Measurements from ENCODE around the gene NOS3. TPM values are rescaled to one million over a fixed set of nuclear protein-coding genes. Genes with fewer than 3 reads are reported as not detected.
"Not testable (repeated sequence)": the region's sequence is repeated elsewhere in the genome, so short reads cannot be mapped to it uniquely, and the experiment has no call there.

The NOS3 gene
- polyA plus RNA-seq, 1 donor from 2014 or later, result not detected

DNA sequence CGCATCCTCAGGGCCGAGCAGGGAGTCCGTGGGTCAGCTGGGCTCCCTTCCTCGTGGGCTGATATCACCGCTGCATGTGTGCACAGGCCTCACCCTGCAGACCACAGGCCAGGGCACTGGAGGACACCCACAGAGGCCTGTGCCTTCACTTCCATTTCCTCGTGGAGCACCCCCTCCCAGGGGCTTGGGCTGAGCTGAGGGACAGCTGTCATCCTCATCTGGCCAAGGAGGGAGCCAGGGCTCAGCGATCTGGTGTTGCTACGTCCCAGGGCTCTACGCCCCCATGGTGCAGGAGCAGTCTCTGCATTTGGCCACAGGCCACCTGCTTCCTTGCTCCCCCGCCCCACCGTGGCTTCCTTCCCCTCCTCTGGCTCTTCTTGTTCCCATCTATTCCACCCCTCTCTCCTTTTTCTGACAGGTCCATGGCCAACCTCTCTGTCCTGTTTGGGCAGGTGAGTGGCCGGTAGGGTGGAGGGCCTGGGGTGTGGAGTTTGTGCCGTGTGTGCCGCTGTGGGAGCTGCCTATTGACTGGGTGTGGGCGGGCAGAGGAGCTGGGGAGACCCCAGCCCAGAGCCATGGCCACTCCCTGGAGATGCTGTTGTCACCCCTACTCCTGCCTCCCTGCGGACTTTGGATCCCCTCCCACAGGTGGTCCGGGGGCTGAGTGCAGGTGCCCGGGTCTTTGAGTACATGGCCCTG lies 49.2 kb downstream of the NOS3 start:
- Histone ChIP-seq H3K9me2 (ENCODE audit: insufficient read depth, low read length) (no peaks in the 10 kb centered on the region), H3K4me2 (ENCODE audit: low read length) (no peak overlapping the region), H3K27ac (ENCODE audit: low read length) (no peak overlapping the region), H3K79me2 (replicated peaks; ENCODE audit: insufficient read depth, low read length) (no peaks in the 10 kb centered on the region), H2AFZ (ENCODE audit: low read depth, low read length) (no peak overlapping the region), H3K27me3 (ENCODE audit: insufficient read depth, low read depth, low read length) (no peaks in the 10 kb centered on the region), H3K4me3 (ENCODE audit: low read length) (no peak overlapping the region), H3F3A (ENCODE audit: insufficient read depth, low read length, poor library complexity, severe bottlenecking) (no peaks in the 10 kb centered on the region), H3K9ac (ENCODE audit: low read length) (no peak overlapping the region), H3K36me3 (ENCODE audit: insufficient read depth, low read length) (no peaks in the 10 kb centered on the region), H4K20me1 (ENCODE audit: insufficient read depth) (no peaks in the 10 kb centered on the region), H3K9me3 (ENCODE audit: low read length) (no peaks in the 10 kb centered on the region)
- TF ChIP-seq EP300 (conservative IDR thresholded peaks at IDR 0.05; ENCODE audit: poor library complexity, severe bottlenecking), result no peak
- no peak for TF ChIP-seq SMC3 (conservative IDR thresholded peaks at IDR 0.05; ENCODE audit: poor library complexity)
- TF ChIP-seq RAD21 (conservative IDR thresholded peaks at IDR 0.05), result no peak
- no peak for TF ChIP-seq POLR2AphosphoS5 (IDR thresholded peaks at IDR 0.05)
- TF ChIP-seq EZH2 (IDR thresholded peaks at IDR 0.05; ENCODE audit: borderline replicate concordance, insufficient read depth, low read length, poor library complexity, severe bottlenecking), result no peak
- no peak for TF ChIP-seq MXI1 (conservative IDR thresholded peaks at IDR 0.05; ENCODE audit: poor library complexity, severe bottlenecking)
- no peak for TF ChIP-seq TAF1 (IDR thresholded peaks at IDR 0.05; ENCODE audit: low read depth)
- no peak for TF ChIP-seq REST (IDR thresholded peaks at IDR 0.05; ENCODE audit: borderline replicate concordance)

- Histone ChIP-seq H3K9me2 (ENCODE audit: insufficient read depth, low read length) (no peaks in the 10 kb centered on the region), H3K36me3 (ENCODE audit: insufficient read depth, low read length) (no peaks in the 10 kb centered on the region), H3K79me2 (replicated peaks; ENCODE audit: insufficient read depth, low read length) (no peaks in the 10 kb centered on the region), H3K27me3 (ENCODE audit: insufficient read depth, low read depth, low read length) (no peaks in the 10 kb centered on the region), H3F3A (ENCODE audit: insufficient read depth, low read length, poor library complexity, severe bottlenecking) (no peaks in the 10 kb centered on the region), H4K20me1 (ENCODE audit: insufficient read depth) (no peaks in the 10 kb centered on the region), H2AFZ (ENCODE audit: low read depth, low read length) (no peak overlapping the region), H3K4me2 (ENCODE audit: low read length) (no peak overlapping the region), H3K27ac (ENCODE audit: low read length) (no peak overlapping the region), H3K9me3 (ENCODE audit: low read length) (no peaks in the 10 kb centered on the region), H3K4me3 (ENCODE audit: low read length) (no peak overlapping the region), H3K9ac (ENCODE audit: low read length) (no peak overlapping the region)
- TF ChIP-seq REST (IDR thresholded peaks at IDR 0.05; ENCODE audit: borderline replicate concordance), result no peak
- TF ChIP-seq, protein P1, sequence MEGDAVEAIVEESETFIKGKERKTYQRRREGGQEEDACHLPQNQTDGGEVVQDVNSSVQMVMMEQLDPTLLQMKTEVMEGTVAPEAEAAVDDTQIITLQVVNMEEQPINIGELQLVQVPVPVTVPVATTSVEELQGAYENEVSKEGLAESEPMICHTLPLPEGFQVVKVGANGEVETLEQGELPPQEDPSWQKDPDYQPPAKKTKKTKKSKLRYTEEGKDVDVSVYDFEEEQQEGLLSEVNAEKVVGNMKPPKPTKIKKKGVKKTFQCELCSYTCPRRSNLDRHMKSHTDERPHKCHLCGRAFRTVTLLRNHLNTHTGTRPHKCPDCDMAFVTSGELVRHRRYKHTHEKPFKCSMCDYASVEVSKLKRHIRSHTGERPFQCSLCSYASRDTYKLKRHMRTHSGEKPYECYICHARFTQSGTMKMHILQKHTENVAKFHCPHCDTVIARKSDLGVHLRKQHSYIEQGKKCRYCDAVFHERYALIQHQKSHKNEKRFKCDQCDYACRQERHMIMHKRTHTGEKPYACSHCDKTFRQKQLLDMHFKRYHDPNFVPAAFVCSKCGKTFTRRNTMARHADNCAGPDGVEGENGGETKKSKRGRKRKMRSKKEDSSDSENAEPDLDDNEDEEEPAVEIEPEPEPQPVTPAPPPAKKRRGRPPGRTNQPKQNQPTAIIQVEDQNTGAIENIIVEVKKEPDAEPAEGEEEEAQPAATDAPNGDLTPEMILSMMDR (IDR thresholded peaks at IDR 0.05; ENCODE audit: poor library complexity, severe bottlenecking), result no peak
Observed at GRCh38 chr7:151040616-151041375, 50.0 kb downstream of the NOS3 start.

DNA sequence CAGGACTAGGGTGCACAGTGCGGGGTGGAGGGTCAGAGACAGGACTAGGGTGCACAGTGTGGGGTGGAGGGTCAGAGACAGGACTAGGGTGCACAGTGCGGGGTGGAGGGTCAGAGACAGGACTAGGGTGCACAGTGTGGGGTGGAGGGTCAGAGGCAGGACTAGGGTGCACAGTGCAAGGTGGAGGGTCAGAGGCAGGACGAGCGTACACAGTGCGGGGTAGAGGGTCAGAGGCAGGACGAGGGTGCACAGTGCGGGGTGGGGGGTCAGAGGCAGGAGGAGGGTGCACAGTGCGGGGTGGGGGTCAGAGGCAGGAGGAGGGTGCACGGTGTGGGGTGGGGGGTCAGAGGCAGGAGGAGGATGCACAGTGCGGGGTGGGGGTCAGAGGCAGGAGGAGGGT lies 52.6 kb downstream of the NOS3 start:
- not testable (repeated sequence) for H4K20me1 ChIP-seq (ENCODE audit: insufficient read depth); H3K9me3 ChIP-seq (ENCODE audit: low read length); H3K36me3 ChIP-seq (ENCODE audit: insufficient read depth, low read length); H3K27me3 ChIP-seq (ENCODE audit: insufficient read depth, low read depth, low read length); H3K9me2 ChIP-seq (ENCODE audit: insufficient read depth, low read length); H3K4me3 ChIP-seq (ENCODE audit: low read length); H3K79me2 ChIP-seq (replicated peaks; ENCODE audit: insufficient read depth, low read length); H3K9ac ChIP-seq (ENCODE audit: low read length); H3K4me2 ChIP-seq (ENCODE audit: low read length); H2AFZ ChIP-seq (ENCODE audit: low read depth, low read length); H3K27ac ChIP-seq (ENCODE audit: low read length); H3F3A ChIP-seq (ENCODE audit: insufficient read depth, low read length, poor library complexity, severe bottlenecking)
